GM12873 (cell line): ENCODE results near the gene FNIP1.

Source experiments
- CTCF ChIP-seq: IDR thresholded peaks from 2 replicates; pipeline ENCODE4 v1.5.1; 2012; ENCODE audit warnings: low read depth, mild to moderate bottlenecking, moderate library complexity, low read length, control low read depth; ENCODE audit not compliant: insufficient read depth; ENCODE audit errors: missing control alignments

Gene FNIP1

DNA sequence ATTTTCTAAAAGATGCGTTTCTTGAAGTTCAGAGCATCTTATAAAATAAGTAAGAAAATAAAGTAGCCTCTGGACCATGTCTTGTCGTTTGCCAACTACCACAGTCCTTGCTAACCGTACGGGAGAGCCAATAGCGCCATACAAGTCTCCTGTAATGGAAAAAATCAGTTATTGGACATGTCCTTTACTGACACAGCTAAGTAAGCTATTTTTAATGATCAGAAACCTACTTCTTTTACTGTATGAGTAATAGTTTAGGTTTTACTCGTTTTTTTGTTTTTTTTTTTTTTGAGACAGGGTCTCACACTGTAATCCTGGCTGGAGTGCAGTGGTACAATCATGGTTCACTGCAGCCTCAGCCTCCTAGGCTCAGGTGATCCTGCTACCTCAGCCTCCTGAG, 124.0 kb downstream of the FNIP1 start:
- TF ChIP-seq CTCF, result no peak

DNA sequence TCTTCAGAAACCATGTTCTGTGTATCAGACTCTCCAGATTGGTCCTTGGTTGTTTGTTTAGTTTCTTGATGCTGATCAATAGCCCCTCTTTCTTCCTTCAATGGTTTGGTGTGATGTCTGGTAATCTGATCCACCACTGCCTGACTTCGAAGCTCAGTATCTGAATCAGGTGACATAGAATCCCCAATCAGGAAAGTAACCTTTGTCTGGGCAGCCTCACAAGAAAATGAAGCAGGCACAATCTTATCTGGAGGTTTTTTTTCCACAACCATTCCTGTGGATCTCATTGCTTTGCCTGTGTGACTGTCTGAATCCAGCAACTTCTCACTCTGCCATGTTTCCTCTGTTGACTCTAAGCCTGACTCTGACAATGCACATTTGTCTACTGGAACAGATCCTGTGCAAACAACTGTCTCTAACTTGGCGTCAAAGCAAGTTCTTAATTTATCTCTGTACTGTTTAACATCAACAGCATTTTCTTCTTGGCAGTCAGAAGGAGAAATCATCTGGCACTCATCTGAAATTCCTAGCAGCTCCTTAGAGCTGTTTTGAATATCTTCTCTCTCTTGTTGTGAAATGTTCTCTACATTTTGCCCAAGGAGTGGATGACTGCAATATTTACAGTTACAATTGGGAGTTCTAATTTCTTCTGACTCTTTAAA, 124.7 kb downstream of the FNIP1 start:
- TF ChIP-seq CTCF, result no peak

- TF ChIP-seq CTCF, result no peak
Observed at GRCh38 chr5:131671409-131671808, 125.4 kb downstream of the FNIP1 start.

DNA sequence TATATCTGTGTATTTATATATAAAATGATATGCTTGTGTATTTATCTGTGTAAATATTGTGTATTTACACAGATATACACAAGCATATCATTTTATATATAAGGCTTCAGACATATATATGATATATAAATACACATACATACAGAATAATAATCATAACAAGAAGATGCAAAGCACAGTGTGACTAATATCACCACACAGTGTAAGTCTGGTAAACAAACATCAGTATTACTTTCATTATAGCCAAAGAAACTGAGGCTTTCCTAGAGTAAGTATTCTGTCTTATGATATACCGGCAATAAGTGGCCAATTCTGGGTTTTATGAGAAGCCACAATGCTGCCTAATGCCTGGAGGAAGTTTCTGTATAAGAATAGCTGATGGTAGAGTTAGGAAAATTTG, 131.9 kb downstream of the FNIP1 start:
- no peak for TF ChIP-seq CTCF

DNA sequence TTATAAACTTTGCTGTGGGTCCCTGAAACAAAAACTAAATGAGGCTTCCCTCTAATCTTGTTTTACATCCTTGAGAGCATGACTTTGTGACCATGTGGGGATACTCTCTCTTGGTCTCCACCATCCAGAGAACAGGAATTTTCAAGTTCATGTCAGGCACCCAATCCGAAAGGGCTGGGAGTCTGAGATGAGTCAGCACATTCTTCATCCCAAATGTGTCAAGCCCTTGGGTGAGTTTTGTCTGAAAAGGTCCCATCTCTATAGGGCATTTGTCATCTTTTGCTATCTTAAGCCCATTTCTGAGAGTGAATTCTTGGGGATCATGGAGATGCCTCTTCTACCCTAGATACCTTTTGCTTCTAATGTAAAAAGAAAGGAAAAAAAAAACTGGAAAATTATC, 134.9 kb downstream of the FNIP1 start:
- TF ChIP-seq CTCF, result no peak

- no peak for TF ChIP-seq CTCF
Observed at GRCh38 chr5:131659841-131660240, 137.0 kb downstream of the FNIP1 start.

DNA sequence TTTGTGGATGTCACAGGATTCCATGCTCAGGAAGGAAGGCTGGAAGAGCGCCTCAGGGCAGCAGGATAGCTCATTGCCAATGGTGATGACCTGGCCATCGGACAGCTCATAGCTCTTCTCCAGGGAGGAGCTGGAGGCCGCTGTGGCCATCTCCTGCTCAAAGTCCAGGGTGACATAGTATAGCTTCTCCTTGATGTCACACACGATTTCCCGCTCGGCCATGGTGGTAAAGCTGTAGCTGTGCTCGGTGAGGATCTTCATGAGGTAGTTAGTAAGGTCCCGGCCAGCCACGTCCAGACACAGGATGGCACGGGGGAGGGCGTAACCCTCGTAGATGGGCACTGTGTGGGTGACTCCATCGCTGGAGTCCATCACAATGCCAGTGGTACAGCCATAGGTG, 137.5 kb downstream of the FNIP1 start:
- no peak for TF ChIP-seq CTCF
